GM12892 (cell line): Measurements from ENCODE around the gene ZBTB7B.

Experiments
- DNase-seq: peaks from one replicate; pipeline ENCODE4 v3.0.0; 2011; ENCODE audit not compliant: insufficient read length
- FAIRE-seq: peaks from 2 replicates; lab custom pipeline; 2011; peaks lifted over from hg19 to GRCh38; lab: Jason Lieb, UNC
- POLR2A ChIP-seq: IDR thresholded peaks from 2 replicates; pipeline ENCODE4 v1.6.1; 2011; ENCODE audit warnings: low read depth, low read length, control low read depth
- POLR2AphosphoS5 ChIP-seq: IDR thresholded peaks from 2 replicates; pipeline ENCODE4 v1.6.1; 2011; ENCODE audit warnings: low read depth, low read length, control low read depth
- TAF1 ChIP-seq: IDR thresholded peaks from 2 replicates; pipeline ENCODE4 v1.6.1; 2011; ENCODE audit warnings: low read depth, mild to moderate bottlenecking, control low read depth, low read length, borderline replicate concordance

Gene ZBTB7B

GRCh38 chr1:155039308-155039669 is 36.7 kb downstream of the ZBTB7B start:
- DNase-seq = no peak
- TF ChIP-seq TAF1 (no peak), POLR2AphosphoS5 (no peak), POLR2A (no peak)
- FAIRE-seq = no peak

GRCh38 chr1:155040358-155041093 is 37.9 kb downstream of the ZBTB7B start:
- DNase-seq (no peak), FAIRE-seq (no peak)
- TF ChIP-seq POLR2A = no peak
- TF ChIP-seq TAF1 = no peak
- TF ChIP-seq POLR2AphosphoS5 = no peak

DNA sequence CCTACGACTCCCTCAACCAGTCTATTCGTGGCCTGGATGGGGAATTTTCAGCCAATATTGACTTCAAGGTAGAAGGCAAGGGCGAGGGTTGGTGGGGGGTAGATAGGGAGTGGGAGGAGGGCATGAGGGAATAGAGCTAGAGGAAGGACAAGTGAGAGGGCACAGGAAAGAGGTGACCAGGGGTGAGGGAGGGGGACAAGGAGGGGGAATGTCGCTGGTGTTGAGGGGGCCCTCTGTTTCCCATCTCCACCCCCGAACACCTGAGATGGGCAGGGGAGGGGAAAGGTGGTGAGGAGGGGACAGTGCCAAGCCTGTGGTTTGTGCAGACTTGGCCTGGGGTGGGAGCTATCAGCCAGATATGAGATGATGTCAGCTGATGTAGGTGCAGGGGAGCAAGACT is 40.2 kb downstream of the ZBTB7B start:
- TF ChIP-seq POLR2A = no peak
- TF ChIP-seq TAF1 = no peak
- no peak for TF ChIP-seq POLR2AphosphoS5
- FAIRE-seq = no peak
- no peak for DNase-seq

- no peak for TF ChIP-seq POLR2A
- no peak for TF ChIP-seq TAF1
- TF ChIP-seq POLR2AphosphoS5 = no peak
- no peak for DNase-seq
- no peak for FAIRE-seq
Observed at GRCh38 chr1:155043301-155043702, 40.7 kb downstream of the ZBTB7B start.

GRCh38 chr1:155043793-155044192 is 41.2 kb downstream of the ZBTB7B start:
- no peak for TF ChIP-seq TAF1
- no peak for TF ChIP-seq POLR2AphosphoS5
- no peak for TF ChIP-seq POLR2A
- no peak for DNase-seq
- FAIRE-seq = no peak

DNA sequence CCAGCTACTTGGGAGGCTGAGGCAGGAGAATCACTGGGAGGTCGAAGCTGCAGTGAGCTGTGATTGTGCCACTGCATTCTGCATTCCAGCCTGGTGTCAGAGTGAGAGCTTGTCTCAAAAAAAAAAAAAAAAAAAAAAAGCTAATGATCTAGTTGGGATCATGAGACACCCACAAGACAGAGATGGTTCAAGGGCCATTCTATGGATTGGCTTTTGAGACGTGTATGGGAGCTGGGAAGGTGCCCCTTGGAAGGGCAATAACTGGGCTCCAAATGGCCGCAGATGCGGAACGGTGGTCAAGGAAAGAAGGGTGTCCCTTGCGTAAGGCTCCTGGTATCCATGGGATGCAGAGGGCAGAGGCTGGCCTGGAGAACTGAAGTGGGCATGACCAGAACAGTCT is 41.8 kb downstream of the ZBTB7B start:
- FAIRE-seq (no peak), DNase-seq (no peak)
- TF ChIP-seq TAF1 (no peak), POLR2A (no peak), POLR2AphosphoS5 (no peak)

DNA sequence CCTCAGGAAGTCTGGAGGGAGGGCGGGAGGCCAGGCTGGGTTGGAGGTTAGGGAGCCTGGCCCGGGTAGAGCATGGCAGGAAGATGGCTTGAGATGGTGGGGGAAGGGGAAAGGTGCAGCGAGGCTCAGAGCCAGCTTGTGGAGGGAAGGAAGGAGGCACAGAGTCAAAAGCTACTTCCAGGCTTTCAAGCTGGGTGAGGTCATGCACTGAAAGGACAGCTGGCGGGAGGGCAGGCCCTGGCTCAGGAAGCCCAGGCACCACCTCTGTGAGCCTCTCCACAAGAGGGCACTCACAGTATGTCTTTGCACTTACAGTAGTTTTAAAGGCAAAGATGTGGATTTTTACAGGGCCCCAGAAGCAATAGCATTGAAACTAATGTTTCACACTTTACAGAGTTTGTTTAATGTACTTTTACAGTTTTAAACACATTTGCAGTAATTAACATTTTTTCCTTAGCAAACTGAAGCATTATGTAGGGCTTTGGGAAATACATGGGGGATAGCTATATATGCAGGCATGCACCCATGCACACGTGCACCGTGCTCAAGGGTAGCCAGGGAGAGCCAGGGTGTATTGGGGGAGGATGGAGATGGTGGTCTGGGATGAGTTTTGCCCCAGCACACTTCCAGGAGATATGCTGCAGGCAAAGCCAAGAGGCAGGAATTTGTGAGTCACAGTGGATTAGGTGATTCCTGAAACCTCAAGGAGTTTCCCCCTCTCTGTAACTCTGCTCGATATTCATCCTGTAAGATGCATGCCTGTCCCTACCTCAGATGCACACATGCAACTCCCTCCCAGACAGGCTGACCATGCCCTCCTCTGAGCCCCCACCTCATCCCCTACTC is 42.4 kb downstream of the ZBTB7B start:
- FAIRE-seq (peak; percentile 57), DNase-seq (peak; percentile 56)
- no peak for TF ChIP-seq POLR2AphosphoS5
- no peak for TF ChIP-seq TAF1
- no peak for TF ChIP-seq POLR2A

DNA sequence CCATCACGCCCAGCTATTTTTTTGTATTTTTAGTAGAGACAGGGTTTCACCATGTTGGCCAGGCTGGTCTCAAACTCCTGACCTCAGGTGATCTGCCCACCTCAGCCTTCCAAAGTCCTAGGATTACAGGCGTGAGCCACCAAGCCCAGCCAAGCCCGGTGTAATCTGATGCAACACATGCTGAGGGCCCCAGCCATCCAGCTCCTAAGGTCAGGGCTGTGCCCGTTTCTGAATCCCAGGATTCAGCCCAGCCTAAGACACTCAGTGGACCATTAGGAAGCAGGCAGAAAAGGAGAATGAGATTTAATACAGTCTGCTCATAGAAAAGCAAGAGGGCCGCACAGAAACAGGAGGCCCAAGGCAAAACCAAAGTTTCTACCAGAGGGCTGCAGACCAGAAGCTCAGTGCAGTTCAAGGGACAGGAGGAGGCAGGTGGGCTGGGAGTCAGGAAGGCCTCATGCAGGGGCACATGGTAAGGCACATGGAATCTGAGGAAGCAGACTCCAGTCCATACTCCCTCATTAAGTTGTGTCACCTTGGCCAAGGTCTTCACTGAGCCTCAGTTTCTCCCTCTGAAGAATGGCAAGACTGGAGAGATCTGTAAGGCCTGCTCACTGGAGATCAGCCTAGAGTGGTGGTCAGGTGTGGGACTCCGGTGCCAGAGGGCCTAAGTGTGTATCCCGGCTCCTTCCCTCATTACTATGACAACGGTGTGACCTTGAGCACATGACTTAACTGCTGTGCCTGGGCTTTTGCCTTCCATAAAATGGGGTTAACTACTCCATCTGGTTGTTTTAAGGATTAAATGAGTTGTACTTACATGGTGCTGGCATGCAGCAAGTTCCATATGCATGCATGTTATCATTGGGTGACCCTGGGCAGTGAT is 46.1 kb downstream of the ZBTB7B start:
- DNase-seq (no peak), FAIRE-seq (no peak)
- TF ChIP-seq POLR2A (no peak), TAF1 (no peak), POLR2AphosphoS5 (no peak)

DNA sequence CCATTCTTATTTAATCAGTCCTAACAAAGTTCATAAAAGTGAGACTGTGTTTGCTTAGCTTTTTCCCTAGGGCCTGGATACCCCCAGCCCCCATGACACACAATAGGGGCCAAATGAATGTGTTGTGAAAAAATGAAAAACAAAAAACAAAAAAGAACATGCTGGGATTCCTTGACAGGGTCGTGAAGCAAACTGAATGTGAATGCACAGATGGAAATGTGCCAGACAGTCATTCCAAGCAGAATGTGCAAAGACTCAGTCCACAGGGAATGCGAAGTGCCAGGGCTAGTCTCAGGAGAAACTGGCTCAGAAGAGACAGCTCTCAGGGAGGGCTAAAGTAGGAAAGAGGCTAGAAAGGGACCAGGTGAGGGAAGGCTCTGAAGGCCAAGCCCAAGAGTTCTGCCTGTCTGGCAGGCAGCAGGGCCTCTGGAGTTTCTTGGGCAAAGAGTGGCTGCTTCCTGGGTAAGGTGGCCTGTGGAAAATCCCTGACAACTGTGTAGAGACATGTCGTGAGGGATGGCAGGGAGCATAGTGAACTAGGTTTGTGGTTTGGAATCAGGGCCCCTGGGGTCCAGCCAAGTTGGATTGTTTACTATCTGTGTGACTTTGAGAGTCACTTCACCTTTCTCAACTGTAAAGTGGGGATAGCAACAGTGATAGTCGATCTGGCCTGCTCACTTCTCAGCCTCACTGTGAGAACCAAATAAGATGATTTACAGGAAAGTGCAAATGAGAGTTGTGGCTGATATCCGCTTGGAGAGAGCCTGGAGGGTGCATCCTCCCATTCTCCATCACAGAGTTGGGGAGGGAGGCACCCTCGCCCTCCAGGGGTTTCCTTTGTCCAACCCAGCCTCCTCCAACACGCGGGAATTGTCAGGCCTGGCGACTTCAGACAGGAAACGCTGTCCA is 47.3 kb downstream of the ZBTB7B start:
- DNase-seq (no peak), FAIRE-seq (no peak)
- TF ChIP-seq POLR2AphosphoS5 = no peak
- no peak for TF ChIP-seq TAF1
- TF ChIP-seq POLR2A = no peak
